Ascending aorta (tissue), 2 donors: Measurements from ENCODE around the gene CNOT1. TPM values are rescaled to one million over a fixed set of nuclear protein-coding genes. Genes with fewer than 3 reads are reported as not detected.

ENCODE experiments used
- DNase-seq, 2 donors: peaks; one replicate each; pipeline ENCODE4 v3.0.0-alpha.2; 2019; ENCODE audit warnings: low spot score in 2 of 2
- H3K27ac ChIP-seq, 2 donors: fragments of 200-600 bp; sonication (generic); one replicate each; pipeline ENCODE4 v1.5.1; 2016 to 2017; ENCODE audit warnings: mild to moderate bottlenecking in 1 of 2
- H3K27me3 ChIP-seq: fragments of 200-600 bp; sonication (generic); one replicate; pipeline ENCODE4 v1.5.1; 2017
- H3K36me3 ChIP-seq, 2 donors: fragments of 200-600 bp; sonication (generic); one replicate each; pipeline ENCODE4 v1.5.1; 2016
- H3K4me1 ChIP-seq, 2 donors: fragments of 200-600 bp; sonication (generic); one replicate each; pipeline ENCODE4 v1.5.1; 2016 to 2017; ENCODE audit warnings: mild to moderate bottlenecking in 1 of 2
- H3K4me3 ChIP-seq, 2 donors: fragments of 200-600 bp; sonication (generic); one replicate each; pipeline ENCODE4 v1.5.1; 2016 to 2017; ENCODE audit warnings: mild to moderate bottlenecking in 1 of 2
- H3K9me3 ChIP-seq, 2 donors: fragments of 200-600 bp; sonication (generic); one replicate each; pipeline ENCODE4 v1.5.1; 2016
- intact Hi-C: fragments of 100-400 bp; cut with DNase I; formaldehyde crosslinking; loops from one replicate; pipeline ENCODE4 v1.15.1; 2023
- total RNA-seq: library from RNA; depleted of rRNA; stranded (reverse); fragments of >200 nt; gene quantifications from one replicate; pipeline ENCODE4 v1.1.0, GENCODE V29; 2016
- TF ChIP-seq, protein P1 (sequence below), 3 experiments: fragments of 200-600 bp in 2 of 3; fragments of 450-650 bp in 1 of 3; sonication (generic) in 2 of 3; IDR thresholded peaks; one replicate each; pipeline ENCODE4 v1.5.1; 2016 to 2019; ENCODE audit warnings: antibody characterized with exemption in 3 of 3, mild to moderate bottlenecking in 1 of 3, moderate library complexity in 1 of 3

The CNOT1 gene
- total RNA-seq, 1 donor from 2014 or later = 324 TPM

DNA sequence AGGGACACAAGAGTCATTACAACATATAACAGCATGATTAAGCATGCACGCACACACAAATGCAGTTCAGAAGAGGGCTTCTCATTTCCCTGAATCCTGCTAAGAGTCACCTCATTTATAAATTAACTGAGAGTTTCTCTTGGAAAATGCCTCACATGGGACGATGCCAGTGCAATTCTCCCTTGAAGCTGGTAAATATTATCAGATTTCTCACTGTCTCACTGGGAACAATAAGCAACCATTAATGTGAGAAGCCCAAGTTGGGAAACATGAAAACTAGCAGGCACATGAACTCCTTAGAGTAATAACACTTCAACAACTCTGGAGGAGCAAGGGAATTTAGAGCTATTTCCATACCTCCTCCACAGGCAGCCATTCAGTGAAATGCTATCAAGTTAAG, 87.9 kb downstream of the CNOT1 start:
- intact Hi-C loops = no loop called here

GRCh38 chr16:58537124-58537906, 92.3 kb downstream of the CNOT1 start:
- DNase-seq = no peak
- no peak overlapping the region for H3K27ac ChIP-seq
- TF ChIP-seq, protein P1, sequence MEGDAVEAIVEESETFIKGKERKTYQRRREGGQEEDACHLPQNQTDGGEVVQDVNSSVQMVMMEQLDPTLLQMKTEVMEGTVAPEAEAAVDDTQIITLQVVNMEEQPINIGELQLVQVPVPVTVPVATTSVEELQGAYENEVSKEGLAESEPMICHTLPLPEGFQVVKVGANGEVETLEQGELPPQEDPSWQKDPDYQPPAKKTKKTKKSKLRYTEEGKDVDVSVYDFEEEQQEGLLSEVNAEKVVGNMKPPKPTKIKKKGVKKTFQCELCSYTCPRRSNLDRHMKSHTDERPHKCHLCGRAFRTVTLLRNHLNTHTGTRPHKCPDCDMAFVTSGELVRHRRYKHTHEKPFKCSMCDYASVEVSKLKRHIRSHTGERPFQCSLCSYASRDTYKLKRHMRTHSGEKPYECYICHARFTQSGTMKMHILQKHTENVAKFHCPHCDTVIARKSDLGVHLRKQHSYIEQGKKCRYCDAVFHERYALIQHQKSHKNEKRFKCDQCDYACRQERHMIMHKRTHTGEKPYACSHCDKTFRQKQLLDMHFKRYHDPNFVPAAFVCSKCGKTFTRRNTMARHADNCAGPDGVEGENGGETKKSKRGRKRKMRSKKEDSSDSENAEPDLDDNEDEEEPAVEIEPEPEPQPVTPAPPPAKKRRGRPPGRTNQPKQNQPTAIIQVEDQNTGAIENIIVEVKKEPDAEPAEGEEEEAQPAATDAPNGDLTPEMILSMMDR (IDR thresholded peaks at IDR 0.05) = no peak
- no peaks in the 10 kb centered on the region for H3K27me3 ChIP-seq
- no peaks in the 10 kb centered on the region for H3K4me1 ChIP-seq
- H3K36me3 ChIP-seq = peaks cover 93 to 98% of the 10 kb centered on the region in 2 donors
- intact Hi-C loops = no loop called here
- H3K9me3 ChIP-seq = no peaks in the 10 kb centered on the region
- H3K4me3 ChIP-seq = no peak overlapping the region

More for the DNA sequence above, 87.9 kb downstream of the CNOT1 start:
- TF ChIP-seq, protein P1 (IDR thresholded peaks at IDR 0.05) = no peak
- Histone ChIP-seq H3K36me3 (peaks cover 88 to 100% of the 10 kb centered on the region in 2 donors), H3K9me3 (no peaks in the 10 kb centered on the region), H3K4me1 (no peaks in the 10 kb centered on the region), H3K27me3 (no peaks in the 10 kb centered on the region), H3K27ac (no peak overlapping the region), H3K4me3 (no peak overlapping the region)
- DNase-seq = no peak

DNA sequence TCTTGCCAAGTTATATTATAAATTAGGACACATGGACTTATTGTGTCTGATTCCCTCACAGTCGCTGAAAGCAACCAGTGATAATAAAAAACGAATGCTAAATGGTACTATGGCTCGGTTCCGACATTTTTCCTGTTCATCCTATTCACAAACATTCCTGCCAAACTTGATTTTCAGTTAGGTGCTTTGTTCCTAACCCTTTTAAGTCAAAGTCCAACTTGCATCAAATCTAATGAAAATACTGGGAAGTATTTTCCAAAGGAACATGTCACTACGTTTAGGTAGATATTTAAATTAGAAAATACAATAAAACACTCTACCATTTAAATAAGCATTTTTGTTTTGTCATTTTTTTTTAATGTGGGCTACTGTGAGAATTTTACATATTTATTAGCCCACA, 93.3 kb downstream of the CNOT1 start:
- Histone ChIP-seq H3K27me3 (no peaks in the 10 kb centered on the region), H3K9me3 (no peaks in the 10 kb centered on the region), H3K4me1 (no peaks in the 10 kb centered on the region), H3K4me3 (no peak overlapping the region), H3K27ac (no peak overlapping the region), H3K36me3 (peaks cover 93 to 98% of the 10 kb centered on the region in 2 donors)
- TF ChIP-seq, protein P1 (IDR thresholded peaks at IDR 0.05) = no peak
- DNase-seq = no peak
- intact Hi-C loops = no loop called here

DNA sequence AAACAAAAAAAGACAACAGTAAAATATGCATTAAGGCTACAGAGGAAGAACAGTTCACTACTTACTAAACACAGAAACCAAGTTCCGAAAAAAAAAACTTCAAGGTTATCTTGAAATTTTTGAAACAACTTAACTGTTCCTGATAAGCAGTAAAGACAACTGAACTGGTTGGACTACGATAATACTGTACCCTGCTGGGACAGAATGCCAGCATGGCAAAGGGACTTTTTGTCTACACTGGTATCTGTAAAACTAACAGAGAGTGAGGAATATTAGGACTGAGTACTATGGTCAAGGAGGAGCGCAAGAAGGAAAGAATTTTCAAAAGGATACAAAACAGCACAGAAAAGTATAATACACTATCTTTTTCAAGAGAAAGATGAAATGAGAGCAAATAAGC, 94.5 kb downstream of the CNOT1 start:
- intact Hi-C loops = no loop called here
- H3K4me3 ChIP-seq = no peak overlapping the region

DNA sequence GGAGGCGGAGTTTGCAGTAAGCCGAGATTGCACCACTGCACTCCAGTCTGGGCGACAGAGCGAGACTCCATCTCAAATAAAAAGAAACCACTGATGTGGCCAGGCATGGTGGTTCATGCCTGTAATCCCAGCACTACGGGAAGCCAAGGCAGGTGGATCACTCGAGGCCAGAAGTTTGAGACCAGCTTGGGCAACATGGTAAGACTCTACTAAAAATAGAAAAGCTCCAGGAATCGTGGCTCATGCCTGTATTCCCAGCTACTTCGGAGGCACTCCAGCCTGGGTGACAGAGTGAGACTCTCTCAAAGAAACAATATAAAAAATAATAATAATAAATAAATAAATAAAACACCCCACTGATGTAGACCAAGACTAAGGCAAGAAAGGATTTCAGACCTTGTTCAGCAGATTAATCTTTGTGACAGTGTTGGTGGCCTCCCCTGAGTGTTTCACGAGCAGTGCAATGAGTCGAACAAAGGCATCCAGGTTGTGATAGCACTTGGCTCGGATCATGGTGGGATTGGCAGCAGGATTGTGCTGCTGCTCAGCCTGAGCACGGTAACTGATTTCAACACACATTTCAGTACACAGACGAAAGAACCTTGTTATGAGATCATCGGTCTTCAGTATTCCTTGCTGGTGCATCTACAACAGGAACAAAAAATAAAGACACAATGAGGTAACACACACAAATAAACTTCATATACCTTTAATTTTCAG, 95.7 kb downstream of the CNOT1 start:
- no peaks in the 10 kb centered on the region for H3K27me3 ChIP-seq
- no peaks in the 10 kb centered on the region for H3K9me3 ChIP-seq
- peaks cover 95 to 98% of the 10 kb centered on the region in 2 donors for H3K36me3 ChIP-seq
- H3K4me3 ChIP-seq = no peak overlapping the region
- no peak overlapping the region for H3K27ac ChIP-seq
- intact Hi-C loops = no loop called here
- H3K4me1 ChIP-seq = no peaks in the 10 kb centered on the region
- TF ChIP-seq, protein P1 (IDR thresholded peaks at IDR 0.05) = no peak
- no peak for DNase-seq

More for the DNA sequence above, 94.5 kb downstream of the CNOT1 start:
- H3K36me3 ChIP-seq = peaks cover 92 to 98% of the 10 kb centered on the region in 2 donors
- H3K27ac ChIP-seq = no peak overlapping the region
- H3K4me1 ChIP-seq = no peaks in the 10 kb centered on the region
- TF ChIP-seq, protein P1 (IDR thresholded peaks at IDR 0.05) = no peak
- no peak for DNase-seq
- no peaks in the 10 kb centered on the region for H3K9me3 ChIP-seq
- H3K27me3 ChIP-seq = no peaks in the 10 kb centered on the region
